GM23338 (cell line): ENCODE measurements around the gene ZNF511. TPM values are rescaled to one million over a fixed set of nuclear protein-coding genes. Genes with fewer than 3 reads are reported as not detected.
A peak's percentile ranks its signal among the peaks of the same experiment; 100 is the strongest.

ENCODE experiments used
- ATAC-seq: fragments of 200-7000 bp; cut with Tn5 transposase; 3 replicates; pipeline ENCODE4 v1.9.1; 2020
- DNase-seq: peaks from one replicate; pipeline ENCODE4 v3.0.0-alpha.2; 2015; ENCODE audit warnings: low spot score
- H2AFZ ChIP-seq: fragments of 200-600 bp; sonication (generic); 2 replicates; pipeline ENCODE4 v1.8.0; 2016; ENCODE audit warnings: antibody characterized with exemption, mild to moderate bottlenecking, moderate library complexity
- H3F3A ChIP-seq: fragments of 200-600 bp; sonication (generic); replicated peaks from 2 replicates; pipeline ENCODE4 v1.8.0; 2017; ENCODE audit warnings: antibody characterized with exemption, mixed run types, low read depth
- H3K27ac ChIP-seq: fragments of 200-600 bp; sonication (generic); 2 replicates; pipeline ENCODE4 v1.6.1; 2016; ENCODE audit warnings: low read depth
- H3K27me3 ChIP-seq: fragments of 200-600 bp; sonication (generic); 2 replicates; pipeline ENCODE4 v1.8.0; 2016; ENCODE audit warnings: mild to moderate bottlenecking, mixed run types, moderate library complexity; ENCODE audit not compliant: insufficient read depth
- H3K36me3 ChIP-seq: fragments of 200-600 bp; sonication (generic); 2 replicates; pipeline ENCODE4 v1.8.0; 2016; ENCODE audit warnings: mild to moderate bottlenecking; ENCODE audit not compliant: insufficient read depth
- H3K4me1 ChIP-seq: fragments of 200-600 bp; sonication (generic); 2 replicates; pipeline ENCODE4 v1.8.0; 2016; ENCODE audit warnings: mild to moderate bottlenecking, moderate library complexity; ENCODE audit not compliant: insufficient read depth
- H3K4me2 ChIP-seq: fragments of 200-600 bp; sonication (generic); 2 replicates; pipeline ENCODE4 v1.7.1; 2017; ENCODE audit warnings: mixed run types
- H3K4me3 ChIP-seq: fragments of 200-600 bp; sonication (generic); 2 replicates; pipeline ENCODE4 v1.6.1; 2016; ENCODE audit warnings: mixed run types
- H3K79me2 ChIP-seq: fragments of 200-600 bp; sonication (generic); replicated peaks from 2 replicates; pipeline ENCODE4 v1.8.0; 2017; ENCODE audit warnings: mild to moderate bottlenecking; ENCODE audit not compliant: insufficient read depth
- H3K9me2 ChIP-seq: fragments of 200-600 bp; sonication (generic); 2 replicates; pipeline ENCODE4 v1.8.0; 2017; ENCODE audit not compliant: insufficient read depth
- H4K20me1 ChIP-seq: fragments of 200-600 bp; sonication (generic); replicated peaks from 2 replicates; pipeline ENCODE4 v1.8.0; 2017; ENCODE audit warnings: mild to moderate bottlenecking; ENCODE audit not compliant: insufficient read depth
- H3K27ac Mint-ChIP-seq: 2 replicates; pipeline ENCODE4 v1.8.0; 2020; ENCODE audit warnings: inconsistent platforms, mild to moderate bottlenecking, moderate library complexity, mixed read lengths
- H3K27me3 Mint-ChIP-seq: 3 replicates; pipeline ENCODE4 v1.8.0; 2022; ENCODE audit warnings: low read depth, mild to moderate bottlenecking, moderate library complexity, mixed read lengths, inconsistent platforms; ENCODE audit not compliant: insufficient read depth, poor library complexity
- H3K36me3 Mint-ChIP-seq: 3 replicates; pipeline ENCODE4 v1.8.0; 2021; ENCODE audit warnings: low read depth, mild to moderate bottlenecking, inconsistent platforms, moderate library complexity, mixed read lengths
- H3K4me1 Mint-ChIP-seq: 3 replicates; pipeline ENCODE4 v1.8.0; 2020; ENCODE audit warnings: mild to moderate bottlenecking, inconsistent platforms, mixed read lengths
- H3K4me3 Mint-ChIP-seq: 3 replicates; pipeline ENCODE4 v1.8.0; 2021; ENCODE audit warnings: moderate library complexity, mild to moderate bottlenecking, inconsistent platforms, mixed read lengths
- H3K9me3 Mint-ChIP-seq: 3 replicates; pipeline ENCODE4 v1.8.0; 2020; ENCODE audit warnings: moderate library complexity, mild to moderate bottlenecking, inconsistent platforms, mixed read lengths
- CREB1 ChIP-seq: fragments of 250-450 bp; sonication (Bioruptor Pico); IDR thresholded peaks from 2 replicates; pipeline ENCODE4 v1.5.0; 2020; ENCODE audit warnings: low read depth, mild to moderate bottlenecking, moderate library complexity
- EZH2 ChIP-seq: fragments of 200-600 bp; sonication (generic); IDR thresholded peaks from one replicate; pipeline ENCODE4 v1.8.0; 2017; ENCODE audit warnings: antibody characterized with exemption, mild to moderate bottlenecking, low read depth; ENCODE audit not compliant: unreplicated experiment
- EZH2phosphoT487 ChIP-seq: fragments of 200-600 bp; sonication (generic); IDR thresholded peaks from one replicate; pipeline ENCODE4 v1.8.1; 2018; ENCODE audit warnings: antibody characterized with exemption; ENCODE audit not compliant: unreplicated experiment
- JUNB ChIP-seq: IDR thresholded peaks from one replicate; pipeline ENCODE4 v1.6.1; 2016; ENCODE audit warnings: antibody characterized with exemption; ENCODE audit not compliant: unreplicated experiment
- NANOG ChIP-seq: IDR thresholded peaks from 2 replicates; pipeline ENCODE4 v1.6.1; 2016; ENCODE audit warnings: antibody characterized with exemption, borderline replicate concordance
- POLR2AphosphoS5 ChIP-seq: IDR thresholded peaks from 2 replicates; pipeline ENCODE4 v1.6.1; 2016; ENCODE audit warnings: antibody characterized with exemption, low read depth
- STAT1 ChIP-seq: IDR thresholded peaks from one replicate; pipeline ENCODE4 v1.6.1; 2016; ENCODE audit warnings: antibody characterized with exemption; ENCODE audit not compliant: unreplicated experiment
- ZNF114 ChIP-seq: fragments of 250-450 bp; sonication (Bioruptor Pico); IDR thresholded peaks from 2 replicates; pipeline ENCODE4 v1.5.0; 2020; ENCODE audit warnings: mild to moderate bottlenecking, moderate library complexity
- ZNF331 ChIP-seq: fragments of 250-450 bp; sonication (Bioruptor Pico); IDR thresholded peaks from 2 replicates; pipeline ENCODE4 v1.5.0; 2020; ENCODE audit warnings: low read depth, mild to moderate bottlenecking, moderate library complexity
- polyA plus RNA-seq: library from polyadenylated mRNA; unstranded; fragments of >200 nt; fragmentation: Nextera tagmentation; extraction: Ambion mirVana; gene quantifications from 2 replicates; pipeline ENCODE4 v1.2.1, GENCODE V29; 2016
- total RNA-seq: library from RNA; depleted of rRNA; stranded (reverse); fragments of >200 nt; shearing (Covaris generic); gene quantifications from 2 replicates; pipeline ENCODE4 v1.2.3, GENCODE V29; 2014
- TF ChIP-seq, protein P1 (sequence below), 2 experiments: fragments of 200-600 bp in 1 of 2; sonication (generic) in 1 of 2; conservative IDR thresholded peaks; 2 replicates each; pipeline versions ENCODE4 v1.5.1 to v1.6.1; 2016 to 2017; ENCODE audit warnings: antibody characterized with exemption in 2 of 2, low read depth in 2 of 2, mild to moderate bottlenecking in 2 of 2, moderate library complexity in 1 of 2
- TF ChIP-seq, protein P2 (sequence below): IDR thresholded peaks from one replicate; pipeline ENCODE4 v1.6.1; 2018; ENCODE audit warnings: antibody characterized with exemption; ENCODE audit not compliant: unreplicated experiment
- TF ChIP-seq, protein P3 (sequence below): fragments of 250-450 bp; sonication (Bioruptor Pico); IDR thresholded peaks from 2 replicates; pipeline ENCODE4 v1.5.0; 2020; ENCODE audit warnings: mild to moderate bottlenecking, moderate library complexity
- TF ChIP-seq, protein P4 (sequence below): IDR thresholded peaks from 2 replicates; pipeline ENCODE4 v1.6.1; 2016; ENCODE audit warnings: antibody characterized with exemption

The ZNF511 gene
- total and polyA plus RNA-seq, 2 experiments from 2014 or later = 41.3 to 104 TPM

DNA sequence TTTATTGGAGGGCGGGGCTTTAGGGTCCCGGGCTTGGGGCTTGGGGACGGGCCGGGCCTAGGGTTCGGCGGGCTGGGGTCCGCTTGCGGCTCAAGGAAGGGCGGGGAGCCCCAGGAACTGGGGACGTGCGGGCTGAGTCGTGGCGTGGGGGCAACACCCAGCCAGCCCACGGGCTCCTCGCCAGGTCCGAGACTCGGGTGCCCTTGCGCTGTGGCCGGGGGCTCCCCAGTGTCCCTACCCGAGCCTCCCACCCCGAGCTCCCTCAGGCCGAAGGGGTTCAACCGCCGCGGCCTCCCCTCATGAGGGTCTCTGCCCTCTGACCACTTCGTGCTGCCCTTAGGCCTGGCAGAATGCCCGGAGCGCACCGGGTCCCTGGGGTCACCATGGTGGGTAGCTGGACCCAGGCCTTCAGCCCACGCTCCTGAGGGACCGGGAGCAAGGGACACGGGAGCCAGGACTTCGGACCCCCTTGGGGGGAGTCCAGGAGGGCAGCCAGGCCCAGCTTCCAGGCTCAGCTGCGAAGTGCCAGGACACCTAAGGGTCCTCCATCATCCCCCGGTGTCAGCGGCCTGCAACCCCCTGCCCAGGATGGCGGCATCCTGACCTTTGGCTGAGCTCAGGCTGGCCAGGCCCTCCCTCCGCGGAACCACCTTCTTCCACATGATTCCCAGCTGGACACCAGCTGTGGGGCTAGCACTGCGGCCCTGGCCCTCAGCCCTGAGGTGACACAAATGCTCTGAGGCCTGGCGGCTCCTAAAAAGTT lies 49.6 kb downstream of the ZNF511 start:
- Histone ChIP-seq H2AFZ (no peak overlapping the region), H3K27ac (no peak overlapping the region), H3K79me2 (0 out of 2 replicates have a peak, but pooled peaks cover 4% of the 10 kb centered on the region), H3K9me2 (no peaks in the 10 kb centered on the region), H3K4me3 (peak overlapping the region; percentile 30; the same call in 1 of the 2 replicates), H3F3A (peaks cover 3% of the 10 kb centered on the region; the same call in 1 of the 2 replicates), H4K20me1 (no peaks in the 10 kb centered on the region; the same call in 1 of the 2 replicates), H3K4me1 (no peaks in the 10 kb centered on the region), H3K36me3 (no peaks in the 10 kb centered on the region), H3K27me3 (peaks cover 6% of the 10 kb centered on the region; the same call in 1 of the 2 replicates), H3K4me2 (peak overlapping the region; percentile 43; the same call in 1 of the 2 replicates)
- no peaks in the 10 kb centered on the region; the same call in 2 of the 3 replicates for H3K4me1 Mint-ChIP-seq
- no peaks in the 10 kb centered on the region for H3K9me3 Mint-ChIP-seq
- DNase-seq (peak; percentile 60), ATAC-seq (peak; percentile 54)
- H3K27ac Mint-ChIP-seq = no peak overlapping the region
- peaks cover 9% of the 10 kb centered on the region for H3K27me3 Mint-ChIP-seq
- H3K4me3 Mint-ChIP-seq = peak overlapping the region; percentile 17; the same call in 1 of the 3 replicates
- no peak for TF ChIP-seq ZNF114 (CRISPR knock-in tag)
- no peak for TF ChIP-seq STAT1
- no peak for TF ChIP-seq CREB1 (CRISPR knock-in tag)
- no peak for TF ChIP-seq JUNB
- no peak for TF ChIP-seq POLR2AphosphoS5
- TF ChIP-seq, protein P1, sequence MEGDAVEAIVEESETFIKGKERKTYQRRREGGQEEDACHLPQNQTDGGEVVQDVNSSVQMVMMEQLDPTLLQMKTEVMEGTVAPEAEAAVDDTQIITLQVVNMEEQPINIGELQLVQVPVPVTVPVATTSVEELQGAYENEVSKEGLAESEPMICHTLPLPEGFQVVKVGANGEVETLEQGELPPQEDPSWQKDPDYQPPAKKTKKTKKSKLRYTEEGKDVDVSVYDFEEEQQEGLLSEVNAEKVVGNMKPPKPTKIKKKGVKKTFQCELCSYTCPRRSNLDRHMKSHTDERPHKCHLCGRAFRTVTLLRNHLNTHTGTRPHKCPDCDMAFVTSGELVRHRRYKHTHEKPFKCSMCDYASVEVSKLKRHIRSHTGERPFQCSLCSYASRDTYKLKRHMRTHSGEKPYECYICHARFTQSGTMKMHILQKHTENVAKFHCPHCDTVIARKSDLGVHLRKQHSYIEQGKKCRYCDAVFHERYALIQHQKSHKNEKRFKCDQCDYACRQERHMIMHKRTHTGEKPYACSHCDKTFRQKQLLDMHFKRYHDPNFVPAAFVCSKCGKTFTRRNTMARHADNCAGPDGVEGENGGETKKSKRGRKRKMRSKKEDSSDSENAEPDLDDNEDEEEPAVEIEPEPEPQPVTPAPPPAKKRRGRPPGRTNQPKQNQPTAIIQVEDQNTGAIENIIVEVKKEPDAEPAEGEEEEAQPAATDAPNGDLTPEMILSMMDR (conservative IDR thresholded peaks at IDR 0.05; ENCODE audit: low read depth in 2 of 2) = no peak
- TF ChIP-seq EZH2phosphoT487 = no peak
- TF ChIP-seq, protein P2, sequence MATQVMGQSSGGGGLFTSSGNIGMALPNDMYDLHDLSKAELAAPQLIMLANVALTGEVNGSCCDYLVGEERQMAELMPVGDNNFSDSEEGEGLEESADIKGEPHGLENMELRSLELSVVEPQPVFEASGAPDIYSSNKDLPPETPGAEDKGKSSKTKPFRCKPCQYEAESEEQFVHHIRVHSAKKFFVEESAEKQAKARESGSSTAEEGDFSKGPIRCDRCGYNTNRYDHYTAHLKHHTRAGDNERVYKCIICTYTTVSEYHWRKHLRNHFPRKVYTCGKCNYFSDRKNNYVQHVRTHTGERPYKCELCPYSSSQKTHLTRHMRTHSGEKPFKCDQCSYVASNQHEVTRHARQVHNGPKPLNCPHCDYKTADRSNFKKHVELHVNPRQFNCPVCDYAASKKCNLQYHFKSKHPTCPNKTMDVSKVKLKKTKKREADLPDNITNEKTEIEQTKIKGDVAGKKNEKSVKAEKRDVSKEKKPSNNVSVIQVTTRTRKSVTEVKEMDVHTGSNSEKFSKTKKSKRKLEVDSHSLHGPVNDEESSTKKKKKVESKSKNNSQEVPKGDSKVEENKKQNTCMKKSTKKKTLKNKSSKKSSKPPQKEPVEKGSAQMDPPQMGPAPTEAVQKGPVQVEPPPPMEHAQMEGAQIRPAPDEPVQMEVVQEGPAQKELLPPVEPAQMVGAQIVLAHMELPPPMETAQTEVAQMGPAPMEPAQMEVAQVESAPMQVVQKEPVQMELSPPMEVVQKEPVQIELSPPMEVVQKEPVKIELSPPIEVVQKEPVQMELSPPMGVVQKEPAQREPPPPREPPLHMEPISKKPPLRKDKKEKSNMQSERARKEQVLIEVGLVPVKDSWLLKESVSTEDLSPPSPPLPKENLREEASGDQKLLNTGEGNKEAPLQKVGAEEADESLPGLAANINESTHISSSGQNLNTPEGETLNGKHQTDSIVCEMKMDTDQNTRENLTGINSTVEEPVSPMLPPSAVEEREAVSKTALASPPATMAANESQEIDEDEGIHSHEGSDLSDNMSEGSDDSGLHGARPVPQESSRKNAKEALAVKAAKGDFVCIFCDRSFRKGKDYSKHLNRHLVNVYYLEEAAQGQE = no peak
- TF ChIP-seq, protein P3, sequence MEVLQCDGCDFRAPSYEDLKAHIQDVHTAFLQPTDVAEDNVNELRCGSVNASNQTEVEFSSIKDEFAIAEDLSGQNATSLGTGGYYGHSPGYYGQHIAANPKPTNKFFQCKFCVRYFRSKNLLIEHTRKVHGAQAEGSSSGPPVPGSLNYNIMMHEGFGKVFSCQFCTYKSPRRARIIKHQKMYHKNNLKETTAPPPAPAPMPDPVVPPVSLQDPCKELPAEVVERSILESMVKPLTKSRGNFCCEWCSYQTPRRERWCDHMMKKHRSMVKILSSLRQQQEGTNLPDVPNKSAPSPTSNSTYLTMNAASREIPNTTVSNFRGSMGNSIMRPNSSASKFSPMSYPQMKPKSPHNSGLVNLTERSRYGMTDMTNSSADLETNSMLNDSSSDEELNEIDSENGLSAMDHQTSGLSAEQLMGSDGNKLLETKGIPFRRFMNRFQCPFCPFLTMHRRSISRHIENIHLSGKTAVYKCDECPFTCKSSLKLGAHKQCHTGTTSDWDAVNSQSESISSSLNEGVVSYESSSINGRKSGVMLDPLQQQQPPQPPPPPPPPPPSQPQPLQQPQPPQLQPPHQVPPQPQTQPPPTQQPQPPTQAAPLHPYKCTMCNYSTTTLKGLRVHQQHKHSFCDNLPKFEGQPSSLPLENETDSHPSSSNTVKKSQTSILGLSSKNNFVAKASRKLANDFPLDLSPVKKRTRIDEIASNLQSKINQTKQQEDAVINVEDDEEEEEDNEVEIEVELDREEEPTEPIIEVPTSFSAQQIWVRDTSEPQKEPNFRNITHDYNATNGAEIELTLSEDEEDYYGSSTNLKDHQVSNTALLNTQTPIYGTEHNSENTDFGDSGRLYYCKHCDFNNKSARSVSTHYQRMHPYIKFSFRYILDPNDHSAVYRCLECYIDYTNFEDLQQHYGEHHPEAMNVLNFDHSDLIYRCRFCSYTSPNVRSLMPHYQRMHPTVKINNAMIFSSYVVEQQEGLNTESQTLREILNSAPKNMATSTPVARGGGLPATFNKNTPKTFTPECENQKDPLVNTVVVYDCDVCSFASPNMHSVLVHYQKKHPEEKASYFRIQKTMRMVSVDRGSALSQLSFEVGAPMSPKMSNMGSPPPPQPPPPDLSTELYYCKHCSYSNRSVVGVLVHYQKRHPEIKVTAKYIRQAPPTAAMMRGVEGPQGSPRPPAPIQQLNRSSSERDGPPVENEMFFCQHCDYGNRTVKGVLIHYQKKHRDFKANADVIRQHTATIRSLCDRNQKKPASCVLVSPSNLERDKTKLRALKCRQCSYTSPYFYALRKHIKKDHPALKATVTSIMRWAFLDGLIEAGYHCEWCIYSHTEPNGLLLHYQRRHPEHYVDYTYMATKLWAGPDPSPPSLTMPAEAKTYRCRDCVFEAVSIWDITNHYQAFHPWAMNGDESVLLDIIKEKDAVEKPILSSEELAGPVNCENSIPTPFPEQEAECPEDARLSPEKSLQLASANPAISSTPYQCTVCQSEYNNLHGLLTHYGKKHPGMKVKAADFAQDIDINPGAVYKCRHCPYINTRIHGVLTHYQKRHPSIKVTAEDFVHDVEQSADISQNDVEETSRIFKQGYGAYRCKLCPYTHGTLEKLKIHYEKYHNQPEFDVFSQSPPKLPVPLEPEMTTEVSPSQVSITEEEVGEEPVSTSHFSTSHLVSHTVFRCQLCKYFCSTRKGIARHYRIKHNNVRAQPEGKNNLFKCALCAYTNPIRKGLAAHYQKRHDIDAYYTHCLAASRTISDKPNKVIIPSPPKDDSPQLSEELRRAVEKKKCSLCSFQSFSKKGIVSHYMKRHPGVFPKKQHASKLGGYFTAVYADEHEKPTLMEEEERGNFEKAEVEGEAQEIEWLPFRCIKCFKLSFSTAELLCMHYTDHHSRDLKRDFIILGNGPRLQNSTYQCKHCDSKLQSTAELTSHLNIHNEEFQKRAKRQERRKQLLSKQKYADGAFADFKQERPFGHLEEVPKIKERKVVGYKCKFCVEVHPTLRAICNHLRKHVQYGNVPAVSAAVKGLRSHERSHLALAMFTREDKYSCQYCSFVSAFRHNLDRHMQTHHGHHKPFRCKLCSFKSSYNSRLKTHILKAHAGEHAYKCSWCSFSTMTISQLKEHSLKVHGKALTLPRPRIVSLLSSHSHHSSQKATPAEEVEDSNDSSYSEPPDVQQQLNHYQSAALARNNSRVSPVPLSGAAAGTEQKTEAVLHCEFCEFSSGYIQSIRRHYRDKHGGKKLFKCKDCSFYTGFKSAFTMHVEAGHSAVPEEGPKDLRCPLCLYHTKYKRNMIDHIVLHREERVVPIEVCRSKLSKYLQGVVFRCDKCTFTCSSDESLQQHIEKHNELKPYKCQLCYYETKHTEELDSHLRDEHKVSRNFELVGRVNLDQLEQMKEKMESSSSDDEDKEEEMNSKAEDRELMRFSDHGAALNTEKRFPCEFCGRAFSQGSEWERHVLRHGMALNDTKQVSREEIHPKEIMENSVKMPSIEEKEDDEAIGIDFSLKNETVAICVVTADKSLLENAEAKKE (CRISPR knock-in tag) = no peak
- TF ChIP-seq, protein P4, sequence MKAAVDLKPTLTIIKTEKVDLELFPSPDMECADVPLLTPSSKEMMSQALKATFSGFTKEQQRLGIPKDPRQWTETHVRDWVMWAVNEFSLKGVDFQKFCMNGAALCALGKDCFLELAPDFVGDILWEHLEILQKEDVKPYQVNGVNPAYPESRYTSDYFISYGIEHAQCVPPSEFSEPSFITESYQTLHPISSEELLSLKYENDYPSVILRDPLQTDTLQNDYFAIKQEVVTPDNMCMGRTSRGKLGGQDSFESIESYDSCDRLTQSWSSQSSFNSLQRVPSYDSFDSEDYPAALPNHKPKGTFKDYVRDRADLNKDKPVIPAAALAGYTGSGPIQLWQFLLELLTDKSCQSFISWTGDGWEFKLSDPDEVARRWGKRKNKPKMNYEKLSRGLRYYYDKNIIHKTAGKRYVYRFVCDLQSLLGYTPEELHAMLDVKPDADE = no peak
- TF ChIP-seq ZNF331 (CRISPR knock-in tag) = no peak
- TF ChIP-seq NANOG = no peak
- TF ChIP-seq EZH2 = no peak
- peaks cover 21% of the 10 kb centered on the region for H3K36me3 Mint-ChIP-seq
